Neural progenitor cell (in vitro differentiated cells): Measurements from ENCODE around the gene FUT3. TPM values are rescaled to one million over a fixed set of nuclear protein-coding genes. Genes with fewer than 3 reads are reported as not detected.

Source experiments
- DNase-seq: peaks from one replicate; pipeline ENCODE4 v3.0.0-alpha.2; 2016; ENCODE audit warnings: low spot score
- H2AFZ ChIP-seq: fragments of 200-600 bp; sonication (generic); replicated peaks from 2 replicates; pipeline ENCODE4 v1.6.1; 2016; ENCODE audit warnings: antibody characterized with exemption
- H3F3A ChIP-seq: fragments of 200-600 bp; sonication (generic); 2 replicates; pipeline ENCODE4 v1.6.1; 2016; ENCODE audit warnings: antibody characterized with exemption, low read depth
- H3K27ac ChIP-seq: fragments of 200-600 bp; sonication (generic); 2 replicates; pipeline ENCODE4 v1.5.1; 2016; ENCODE audit warnings: mild to moderate bottlenecking
- H3K27me3 ChIP-seq: fragments of 200-600 bp; sonication (generic); 2 replicates; pipeline ENCODE4 v1.6.1; 2016; ENCODE audit warnings: mild to moderate bottlenecking, moderate library complexity
- H3K36me3 ChIP-seq: fragments of 200-600 bp; sonication (generic); 2 replicates; pipeline ENCODE4 v1.5.1; 2016
- H3K4me1 ChIP-seq: fragments of 200-600 bp; sonication (generic); 2 replicates; pipeline ENCODE4 v1.6.1; 2016; ENCODE audit warnings: mixed run types
- H3K4me2 ChIP-seq: fragments of 200-600 bp; sonication (generic); 2 replicates; pipeline ENCODE4 v1.6.1; 2016
- H3K4me3 ChIP-seq: fragments of 200-600 bp; sonication (generic); 2 replicates; pipeline ENCODE4 v1.5.1; 2016
- H3K79me2 ChIP-seq: fragments of 200-600 bp; sonication (generic); 2 replicates; pipeline ENCODE4 v1.6.1; 2016; ENCODE audit warnings: low read depth
- H3K9ac ChIP-seq: fragments of 200-600 bp; sonication (generic); 2 replicates; pipeline ENCODE4 v1.6.1; 2016
- H3K9me3 ChIP-seq: fragments of 200-600 bp; sonication (generic); 2 replicates; pipeline ENCODE4 v1.5.1; 2016; ENCODE audit warnings: low read depth
- H4K20me1 ChIP-seq: fragments of 200-600 bp; sonication (generic); 2 replicates; pipeline ENCODE4 v1.6.1; 2016; ENCODE audit warnings: low read depth
- H3K27ac Mint-ChIP-seq: 3 replicates; pipeline ENCODE4 v1.8.0; 2021; ENCODE audit warnings: mixed read lengths
- H3K27me3 Mint-ChIP-seq: 2 replicates; pipeline ENCODE4 v1.8.0; 2022; ENCODE audit warnings: low read depth, mild to moderate bottlenecking, inconsistent platforms, moderate library complexity, mixed read lengths; ENCODE audit not compliant: insufficient read depth
- H3K36me3 Mint-ChIP-seq: 3 replicates; pipeline ENCODE4 v1.8.0; 2021; ENCODE audit warnings: mixed read lengths
- H3K4me1 Mint-ChIP-seq: 3 replicates; pipeline ENCODE4 v1.8.0; 2021; ENCODE audit warnings: mixed read lengths
- H3K4me3 Mint-ChIP-seq: 3 replicates; pipeline ENCODE4 v1.8.0; 2021; ENCODE audit warnings: mild to moderate bottlenecking, moderate library complexity, mixed read lengths
- H3K9me3 Mint-ChIP-seq: 3 replicates; pipeline ENCODE4 v1.8.0; 2020; ENCODE audit warnings: mixed read lengths
- CTCF ChIP-seq: fragments of 200-600 bp; sonication (generic); IDR thresholded peaks from 2 replicates; pipeline ENCODE4 v1.5.1; 2017; ENCODE audit warnings: antibody characterized with exemption, mild to moderate bottlenecking
- EZH2 ChIP-seq: fragments of 200-600 bp; sonication (generic); IDR thresholded peaks from 2 replicates; pipeline ENCODE4 v1.6.1; 2017; ENCODE audit warnings: antibody characterized with exemption, mild to moderate bottlenecking, moderate library complexity
- EZH2phosphoT487 ChIP-seq: fragments of 200-600 bp; sonication (generic); IDR thresholded peaks from 2 replicates; pipeline ENCODE4 v1.6.1; 2017; ENCODE audit warnings: antibody characterized with exemption
- total RNA-seq: library from RNA; depleted of rRNA; stranded (reverse); fragments of >200 nt; gene quantifications from 2 replicates; pipeline ENCODE4 v1.2.3, GENCODE V29; 2015; ENCODE audit warnings: low replicate concordance

Gene FUT3
- total RNA-seq, 1 donor from 2014 or later, result not detected

GRCh38 chr19:5822181-5822844 is 28.9 kb downstream of the FUT3 start:
- Histone ChIP-seq H3K79me2 (no peaks in the 10 kb centered on the region), H3K27ac (no peak overlapping the region), H3K4me2 (no peak overlapping the region), H2AFZ (no peak overlapping the region), H3K9ac (no peak overlapping the region), H4K20me1 (peaks cover 5% of the 10 kb centered on the region), H3K4me1 (peaks cover 4% of the 10 kb centered on the region), H3K27me3 (no peaks in the 10 kb centered on the region), H3K9me3 (no peaks in the 10 kb centered on the region), H3F3A (peaks cover 12% of the 10 kb centered on the region), H3K4me3 (no peak overlapping the region), H3K36me3 (no peaks in the 10 kb centered on the region)
- Mint-ChIP-seq H3K27ac (no peak overlapping the region), H3K36me3 (no peaks in the 10 kb centered on the region), H3K9me3 (no peaks in the 10 kb centered on the region), H3K27me3 (peaks cover 11% of the 10 kb centered on the region), H3K4me3 (no peak overlapping the region), H3K4me1 (peaks cover 4% of the 10 kb centered on the region)
- TF ChIP-seq CTCF (no peak), EZH2phosphoT487 (no peak), EZH2 (no peak)
- DNase-seq, result no peak

- Histone ChIP-seq H3K9ac (no peak overlapping the region), H4K20me1 (peaks cover 5% of the 10 kb centered on the region), H3K4me3 (no peak overlapping the region), H3K79me2 (no peaks in the 10 kb centered on the region), H3K27ac (no peak overlapping the region), H3K36me3 (no peaks in the 10 kb centered on the region), H3K27me3 (no peaks in the 10 kb centered on the region), H3F3A (peaks cover 5% of the 10 kb centered on the region), H3K4me2 (no peak overlapping the region), H3K4me1 (peaks cover 4% of the 10 kb centered on the region), H2AFZ (no peak overlapping the region), H3K9me3 (no peaks in the 10 kb centered on the region)
- Mint-ChIP-seq H3K27me3 (peaks cover 7% of the 10 kb centered on the region), H3K27ac (no peak overlapping the region), H3K9me3 (no peaks in the 10 kb centered on the region), H3K36me3 (no peaks in the 10 kb centered on the region), H3K4me3 (no peak overlapping the region), H3K4me1 (peaks cover 2% of the 10 kb centered on the region)
- no peak for DNase-seq
- TF ChIP-seq EZH2, result no peak
- no peak for TF ChIP-seq EZH2phosphoT487
- no peak for TF ChIP-seq CTCF
Observed at GRCh38 chr19:5821521-5822180, 29.6 kb downstream of the FUT3 start.

DNA sequence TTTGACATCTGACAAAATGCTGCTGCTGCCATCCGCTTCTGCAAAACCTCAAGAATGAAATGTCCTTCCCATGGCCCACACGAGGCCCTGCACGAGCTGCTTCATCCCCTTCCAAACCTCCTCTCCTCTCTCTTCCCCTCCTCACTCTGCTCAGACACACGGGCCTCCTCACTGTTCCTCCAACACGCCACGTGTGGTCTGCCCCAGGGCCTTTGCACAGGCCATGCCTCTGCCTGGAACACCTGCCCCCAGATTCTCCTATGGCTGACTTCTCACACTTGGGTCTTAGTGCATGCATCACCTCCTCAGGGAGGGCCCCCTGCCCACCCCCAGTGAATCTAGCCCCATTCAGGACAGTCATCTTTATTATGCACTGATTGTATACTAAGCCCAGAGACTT is 30.5 kb downstream of the FUT3 start:
- Mint-ChIP-seq H3K27ac (no peak overlapping the region), H3K36me3 (no peaks in the 10 kb centered on the region), H3K9me3 (no peaks in the 10 kb centered on the region), H3K4me1 (peaks cover 2% of the 10 kb centered on the region), H3K27me3 (peaks cover 7% of the 10 kb centered on the region), H3K4me3 (no peak overlapping the region)
- no peak for DNase-seq
- no peaks in the 10 kb centered on the region for H4K20me1 ChIP-seq
- H3K27me3 ChIP-seq, result no peaks in the 10 kb centered on the region
- H3K9me3 ChIP-seq, result no peaks in the 10 kb centered on the region
- no peak overlapping the region for H2AFZ ChIP-seq
- H3K79me2 ChIP-seq, result no peaks in the 10 kb centered on the region
- H3K9ac ChIP-seq, result no peak overlapping the region
- H3F3A ChIP-seq, result no peaks in the 10 kb centered on the region
- H3K4me1 ChIP-seq, result no peaks in the 10 kb centered on the region
- H3K4me2 ChIP-seq, result no peak overlapping the region
- no peaks in the 10 kb centered on the region for H3K36me3 ChIP-seq
- no peak for TF ChIP-seq CTCF
- TF ChIP-seq EZH2phosphoT487, result no peak
- no peak for TF ChIP-seq EZH2
- H3K27ac ChIP-seq, result no peak overlapping the region
- H3K4me3 ChIP-seq, result no peak overlapping the region
